Spleen (tissue), 7 donors: ENCODE data around the gene TXNRD2.
A peak's percentile ranks its signal among the peaks of the same experiment; 100 is the strongest.

ENCODE experiments used
- POLR2A ChIP-seq, 3 donors: fragments of 450-650 bp; IDR thresholded peaks; one replicate each; pipeline ENCODE4 v1.5.1; 2017; ENCODE audit warnings: antibody characterized with exemption in 3 of 3, mild to moderate bottlenecking in 1 of 3
- POLR2AphosphoS5 ChIP-seq, 3 donors: sonication (generic); formaldehyde crosslinking; IDR thresholded peaks; one replicate each; pipeline ENCODE4 v1.5.1; 2017; ENCODE audit warnings: antibody characterized with exemption in 3 of 3
- TF ChIP-seq, protein P1 (sequence below), 11 experiments: fragments of 200-600 bp in 7 of 11; fragments of 450-650 bp in 4 of 11; sonication (generic) in 4 of 11; IDR thresholded peaks in 8 of 11; conservative IDR thresholded peaks in 3 of 11; 1 replicate in 7 of 11; 2 replicates in 4 of 11; pipeline versions ENCODE4 v1.4.0 to v1.8.0; 2016 to 2021; ENCODE audit warnings: antibody characterized with exemption in 11 of 11, inconsistent platforms in 4 of 11, mild to moderate bottlenecking in 1 of 11
- donor health status: DM: no; HTN: no; CAD: no; lungs with moderate emphysema.
- donor health status: DM: no; HTN: no; CAD: no.
- donor health status: DM: no; HTN: no; CAD: no.

DNA sequence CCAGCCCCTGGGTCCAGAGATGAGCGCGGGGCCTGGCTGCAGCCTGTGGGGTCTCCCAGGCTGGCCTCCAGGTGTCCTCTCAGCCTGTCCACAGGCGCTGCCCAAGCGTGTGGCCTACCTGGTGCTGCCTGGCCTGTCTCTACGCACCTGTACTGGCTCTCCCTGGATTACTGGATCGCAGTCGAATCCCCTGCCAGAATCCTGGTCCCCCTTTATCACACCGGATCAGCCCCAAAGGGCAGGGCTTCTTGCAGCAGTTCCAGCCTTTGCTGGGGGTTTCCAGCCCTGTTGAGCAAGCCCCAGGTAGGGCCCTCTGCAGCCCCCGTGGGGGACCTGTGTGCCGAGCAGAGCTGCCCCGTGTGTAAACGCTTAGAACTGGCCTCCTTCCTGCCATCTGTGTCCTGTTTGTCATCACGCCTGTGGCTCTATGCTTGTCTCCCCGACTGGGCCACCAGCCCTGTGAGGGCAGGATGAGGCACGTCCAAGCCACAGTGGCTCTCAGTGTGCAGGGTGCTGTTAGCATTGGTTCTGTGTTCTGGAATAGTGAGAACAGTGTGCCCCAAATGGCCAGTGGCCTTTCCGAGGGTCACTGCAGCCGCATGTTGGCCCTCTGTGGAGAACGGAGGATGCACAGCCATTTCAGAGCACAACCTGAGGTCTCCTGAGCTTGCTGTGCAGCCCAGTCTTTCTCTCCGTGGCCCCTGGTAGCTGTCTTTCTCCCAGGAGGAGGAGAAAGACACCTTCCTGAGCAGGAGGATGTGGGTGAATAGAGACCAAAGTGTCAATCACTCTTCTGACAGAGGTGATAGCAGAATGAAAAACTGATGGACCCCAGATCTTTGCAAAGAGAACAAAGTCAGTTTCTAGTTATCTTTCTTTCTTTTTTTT lies 13.9 kb upstream of the TXNRD2 start:
- TF ChIP-seq POLR2A (IDR thresholded peaks at IDR 0.05) (no peak), POLR2AphosphoS5 (IDR thresholded peaks at IDR 0.05) (peak; percentile 42 to 55 (median 50))
- TF ChIP-seq, protein P1, sequence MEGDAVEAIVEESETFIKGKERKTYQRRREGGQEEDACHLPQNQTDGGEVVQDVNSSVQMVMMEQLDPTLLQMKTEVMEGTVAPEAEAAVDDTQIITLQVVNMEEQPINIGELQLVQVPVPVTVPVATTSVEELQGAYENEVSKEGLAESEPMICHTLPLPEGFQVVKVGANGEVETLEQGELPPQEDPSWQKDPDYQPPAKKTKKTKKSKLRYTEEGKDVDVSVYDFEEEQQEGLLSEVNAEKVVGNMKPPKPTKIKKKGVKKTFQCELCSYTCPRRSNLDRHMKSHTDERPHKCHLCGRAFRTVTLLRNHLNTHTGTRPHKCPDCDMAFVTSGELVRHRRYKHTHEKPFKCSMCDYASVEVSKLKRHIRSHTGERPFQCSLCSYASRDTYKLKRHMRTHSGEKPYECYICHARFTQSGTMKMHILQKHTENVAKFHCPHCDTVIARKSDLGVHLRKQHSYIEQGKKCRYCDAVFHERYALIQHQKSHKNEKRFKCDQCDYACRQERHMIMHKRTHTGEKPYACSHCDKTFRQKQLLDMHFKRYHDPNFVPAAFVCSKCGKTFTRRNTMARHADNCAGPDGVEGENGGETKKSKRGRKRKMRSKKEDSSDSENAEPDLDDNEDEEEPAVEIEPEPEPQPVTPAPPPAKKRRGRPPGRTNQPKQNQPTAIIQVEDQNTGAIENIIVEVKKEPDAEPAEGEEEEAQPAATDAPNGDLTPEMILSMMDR (IDR thresholded peaks at IDR 0.05 in 8 of 11, conservative IDR thresholded peaks at IDR 0.05 in 3 of 11): no peak
